GM20000 (cell line): Measurements from ENCODE around the gene MDGA2.

Source experiments
- DNase-seq: peaks from one replicate; pipeline ENCODE4 v3.0.0; 2012; ENCODE audit warnings: low spot score
- TF ChIP-seq, protein P1 (sequence below): IDR thresholded peaks from 2 replicates; pipeline ENCODE4 v1.5.1; 2012; ENCODE audit warnings: mild to moderate bottlenecking, control low read depth; ENCODE audit errors: extremely low read depth, missing control alignments

Gene MDGA2

GRCh38 chr14:47606566-47606965 is 68.8 kb downstream of the MDGA2 start:
- TF ChIP-seq, protein P1, sequence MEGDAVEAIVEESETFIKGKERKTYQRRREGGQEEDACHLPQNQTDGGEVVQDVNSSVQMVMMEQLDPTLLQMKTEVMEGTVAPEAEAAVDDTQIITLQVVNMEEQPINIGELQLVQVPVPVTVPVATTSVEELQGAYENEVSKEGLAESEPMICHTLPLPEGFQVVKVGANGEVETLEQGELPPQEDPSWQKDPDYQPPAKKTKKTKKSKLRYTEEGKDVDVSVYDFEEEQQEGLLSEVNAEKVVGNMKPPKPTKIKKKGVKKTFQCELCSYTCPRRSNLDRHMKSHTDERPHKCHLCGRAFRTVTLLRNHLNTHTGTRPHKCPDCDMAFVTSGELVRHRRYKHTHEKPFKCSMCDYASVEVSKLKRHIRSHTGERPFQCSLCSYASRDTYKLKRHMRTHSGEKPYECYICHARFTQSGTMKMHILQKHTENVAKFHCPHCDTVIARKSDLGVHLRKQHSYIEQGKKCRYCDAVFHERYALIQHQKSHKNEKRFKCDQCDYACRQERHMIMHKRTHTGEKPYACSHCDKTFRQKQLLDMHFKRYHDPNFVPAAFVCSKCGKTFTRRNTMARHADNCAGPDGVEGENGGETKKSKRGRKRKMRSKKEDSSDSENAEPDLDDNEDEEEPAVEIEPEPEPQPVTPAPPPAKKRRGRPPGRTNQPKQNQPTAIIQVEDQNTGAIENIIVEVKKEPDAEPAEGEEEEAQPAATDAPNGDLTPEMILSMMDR: no peak
- no peak for DNase-seq

DNA sequence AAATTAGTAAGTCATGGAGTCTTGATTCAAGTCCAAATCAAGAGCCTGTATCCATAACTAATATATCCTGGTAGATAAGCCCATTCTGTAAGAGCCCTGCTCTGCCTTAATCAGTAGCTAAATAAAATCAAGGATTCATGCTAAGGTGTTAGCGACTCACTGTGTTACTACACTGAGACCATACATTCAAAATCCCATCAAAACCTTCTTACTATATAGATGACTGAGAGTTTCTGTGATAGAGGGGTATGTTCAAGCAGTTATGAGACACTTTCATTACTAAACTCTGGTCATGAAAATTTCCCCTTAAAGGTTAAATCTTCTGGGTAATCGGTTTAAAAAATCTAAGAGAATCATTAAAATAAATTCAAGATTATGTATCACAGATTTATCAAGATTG is 78.5 kb downstream of the MDGA2 start:
- DNase-seq: no peak
- TF ChIP-seq, protein P1: no peak

- no peak for DNase-seq
- TF ChIP-seq, protein P1: no peak
Measured at GRCh38 chr14:47596232-47596631, 79.2 kb downstream of the MDGA2 start.

- TF ChIP-seq, protein P1: no peak
- no peak for DNase-seq
Measured at GRCh38 chr14:47595552-47595951, 79.9 kb downstream of the MDGA2 start.

GRCh38 chr14:47590767-47591495 is 84.5 kb downstream of the MDGA2 start:
- no peak for DNase-seq
- TF ChIP-seq, protein P1: no peak

- DNase-seq: no peak
- TF ChIP-seq, protein P1: no peak
Measured at GRCh38 chr14:47585447-47585846, 90.0 kb downstream of the MDGA2 start.

DNA sequence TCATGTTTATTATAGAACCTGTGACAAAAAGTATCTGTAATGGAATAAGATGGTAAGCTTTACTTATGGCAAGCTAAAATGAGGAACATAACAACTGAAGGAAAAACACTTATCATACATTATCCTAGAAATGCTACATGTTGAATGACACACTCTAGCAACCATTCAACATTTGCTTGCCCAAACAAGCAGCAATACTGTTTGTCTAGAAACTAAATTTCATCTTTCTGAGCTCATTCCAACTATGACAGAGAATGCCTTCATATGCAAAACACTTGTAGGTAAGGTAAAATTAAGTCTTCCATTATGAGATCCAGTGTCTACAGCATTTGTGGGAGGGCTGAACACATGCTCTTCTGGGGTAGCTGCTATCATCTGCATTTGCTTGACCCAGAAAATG is 108.1 kb downstream of the MDGA2 start:
- no peak for DNase-seq
- TF ChIP-seq, protein P1: no peak
